Measurements from ENCODE around the gene PRR12.
A peak's percentile ranks its signal among the peaks of the same experiment; 100 is the strongest.

Gene PRR12, protein sequence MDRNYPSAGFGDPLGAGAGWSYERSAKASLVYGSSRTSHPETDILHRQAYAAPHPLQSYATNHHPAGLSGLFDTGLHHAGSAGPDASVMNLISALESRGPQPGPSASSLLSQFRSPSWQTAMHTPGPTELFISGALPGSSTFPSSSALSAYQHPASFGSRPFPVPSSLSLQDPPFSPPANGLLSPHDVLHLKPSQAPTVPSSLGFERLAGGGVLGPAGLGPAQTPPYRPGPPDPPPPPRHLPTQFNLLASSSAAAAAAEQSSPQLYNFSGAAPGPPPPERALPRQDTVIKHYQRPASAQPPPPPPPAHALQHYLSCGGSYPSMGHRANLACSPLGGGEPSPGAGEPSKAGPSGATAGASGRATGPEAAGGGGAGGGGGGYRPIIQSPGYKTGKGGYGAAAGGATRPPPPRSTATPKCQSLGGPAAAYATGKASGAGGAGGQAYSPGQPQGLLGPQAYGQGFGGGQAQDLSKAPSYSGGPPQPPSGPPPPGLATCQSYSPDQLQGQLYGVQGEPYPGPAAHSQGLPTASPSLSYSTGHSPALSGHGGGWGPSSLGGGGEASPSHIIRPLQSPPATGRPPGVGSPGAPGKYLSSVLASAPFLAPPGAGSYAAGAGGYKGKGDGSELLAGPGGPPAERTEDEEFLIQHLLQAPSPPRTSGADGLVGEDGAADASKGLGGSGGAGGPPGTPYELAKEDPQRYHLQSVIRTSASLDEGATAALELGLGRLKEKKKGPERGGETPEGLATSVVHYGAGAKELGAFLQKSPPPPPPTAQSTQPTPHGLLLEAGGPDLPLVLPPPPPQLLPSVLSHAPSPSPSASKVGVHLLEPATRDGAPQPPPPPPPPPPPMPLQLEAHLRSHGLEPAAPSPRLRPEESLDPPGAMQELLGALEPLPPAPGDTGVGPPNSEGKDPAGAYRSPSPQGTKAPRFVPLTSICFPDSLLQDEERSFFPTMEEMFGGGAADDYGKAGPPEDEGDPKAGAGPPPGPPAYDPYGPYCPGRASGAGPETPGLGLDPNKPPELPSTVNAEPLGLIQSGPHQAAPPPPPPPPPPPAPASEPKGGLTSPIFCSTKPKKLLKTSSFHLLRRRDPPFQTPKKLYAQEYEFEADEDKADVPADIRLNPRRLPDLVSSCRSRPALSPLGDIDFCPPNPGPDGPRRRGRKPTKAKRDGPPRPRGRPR (N-terminal part only)

GRCh38 chr19:49590971-49591730 is at the start of gene PRR12:
Gene PRR12 (plus strand): TSS chr19:49591182. CDS start chr19:49591655, 473 bp downstream.
- peak; percentile 77 for DNase-seq

DNA sequence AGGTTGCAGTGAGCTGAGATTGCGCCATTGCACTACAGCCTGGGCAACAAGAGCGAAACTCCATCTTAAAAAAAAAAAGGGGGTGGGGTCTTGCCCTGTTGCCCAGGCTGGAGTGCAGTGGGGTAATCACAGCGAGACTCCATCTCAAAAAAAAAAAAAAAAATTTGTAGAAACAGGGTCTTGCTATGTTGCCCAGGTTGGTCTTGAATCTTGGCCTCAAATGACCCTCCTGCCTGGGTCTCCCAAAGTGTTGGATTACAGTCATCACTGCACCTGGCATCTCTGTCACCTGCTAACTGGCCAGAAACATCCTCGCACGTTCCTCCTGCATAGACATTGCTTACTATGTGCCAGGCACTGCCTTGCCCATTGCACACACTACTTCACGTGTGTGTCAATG is 49.1 kb upstream of the PRR12 start:
- no peak for DNase-seq

- DNase-seq, result no peak
These were observed 48.5 kb upstream of the PRR12 start for GRCh38 chr19:49542446-49542845.

- no peak for DNase-seq
These were observed 48.0 kb upstream of the PRR12 start for GRCh38 chr19:49543032-49543431.

DNA sequence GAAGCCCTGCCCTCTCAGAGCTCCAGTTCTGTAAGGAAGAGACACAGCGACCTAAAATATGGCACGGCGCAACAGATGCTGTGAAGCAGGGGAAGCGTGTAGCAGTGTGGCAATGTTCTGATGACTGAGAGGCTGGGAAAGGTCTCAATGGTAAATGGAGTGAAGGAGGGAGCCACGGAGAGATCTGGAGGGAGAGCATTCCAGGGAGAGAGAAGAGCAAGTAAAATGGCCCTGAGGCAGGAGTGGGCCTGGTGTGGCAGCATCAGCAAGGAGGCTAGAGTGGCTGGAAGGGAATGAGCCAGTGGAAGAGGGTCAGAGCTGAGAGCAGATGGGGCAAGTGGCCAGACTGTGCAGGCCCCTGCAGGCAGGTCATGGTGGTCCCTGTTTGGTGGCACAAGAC is 46.8 kb upstream of the PRR12 start:
- no peak for DNase-seq

DNA sequence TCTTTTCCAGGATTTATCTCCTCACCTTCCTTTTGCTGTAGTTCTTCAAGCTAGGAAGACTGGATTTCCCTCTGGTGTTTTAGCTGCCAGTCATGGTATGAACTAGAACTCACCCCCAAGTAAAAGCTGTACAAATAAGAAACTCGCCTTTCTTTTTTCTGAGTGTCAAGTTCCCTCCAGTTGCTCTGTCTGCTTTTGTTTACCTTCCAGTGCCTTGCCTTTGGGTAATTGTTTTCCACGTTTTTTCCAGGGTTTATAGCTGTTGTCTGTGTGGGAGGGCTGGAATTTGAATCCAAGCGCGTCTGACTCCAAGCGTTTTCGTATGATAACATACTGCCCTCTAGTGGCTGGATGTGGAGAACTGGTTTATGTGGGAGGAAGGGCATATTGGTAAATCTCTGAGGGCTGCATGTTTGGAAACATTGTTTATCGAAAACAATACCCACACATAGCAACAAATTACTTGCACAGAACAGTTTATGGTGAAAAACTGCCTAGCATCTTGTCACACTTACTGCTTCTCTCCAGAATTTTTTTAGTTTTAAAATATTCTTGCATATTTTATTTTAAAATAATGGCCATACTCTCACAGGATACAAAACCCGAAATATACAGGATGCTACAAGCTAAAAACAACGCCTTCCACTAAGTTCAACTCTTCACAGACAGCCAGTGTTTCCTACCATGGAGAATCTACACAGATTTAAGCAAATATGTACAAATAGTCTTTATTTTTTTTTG is 44.0 kb upstream of the PRR12 start:
- peak; percentile 85 for DNase-seq

GRCh38 chr19:49549045-49549444 is 41.9 kb upstream of the PRR12 start:
- no peak for DNase-seq

DNA sequence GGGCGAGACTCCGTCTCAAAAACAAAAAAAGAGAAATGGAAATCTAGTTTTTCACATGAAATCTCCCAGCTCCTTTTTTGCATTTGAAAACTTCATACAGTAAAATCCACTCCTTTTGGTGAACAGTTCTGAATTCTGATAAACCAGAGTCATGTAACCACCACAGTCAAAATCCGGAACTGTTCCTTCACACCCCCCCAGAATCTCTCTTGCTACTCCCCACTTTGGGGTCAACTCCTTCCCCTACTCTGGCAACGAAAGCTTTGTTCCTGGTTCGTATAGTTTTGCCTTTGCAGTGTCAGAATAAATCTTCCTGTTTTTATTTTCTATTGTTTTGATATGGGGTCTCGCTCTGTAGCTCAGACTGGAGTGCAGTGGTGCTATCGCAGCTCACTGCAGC is 39.5 kb upstream of the PRR12 start:
- DNase-seq, result no peak

DNA sequence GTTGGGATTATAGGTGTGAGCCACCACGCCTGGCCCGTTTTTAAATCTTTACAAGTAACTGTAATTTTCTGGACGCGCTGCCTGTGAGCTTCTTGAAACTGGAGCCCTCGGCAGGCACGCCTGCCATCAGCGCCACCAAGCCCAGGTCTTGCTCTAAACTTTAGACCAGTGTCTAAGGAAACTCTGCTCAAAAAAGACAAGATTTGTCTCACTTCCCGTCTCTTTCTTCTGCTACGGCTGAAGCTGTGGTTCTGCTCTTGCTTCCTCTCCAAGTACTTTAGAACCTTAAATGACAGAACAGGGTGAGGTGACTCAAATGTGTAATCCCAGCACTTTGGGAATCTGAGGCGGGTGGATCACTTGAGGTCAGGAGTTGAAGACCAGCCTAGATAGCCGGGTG is 38.2 kb upstream of the PRR12 start:
- no peak for DNase-seq

GRCh38 chr19:49553451-49554271 is 37.3 kb upstream of the PRR12 start:
- no peak for DNase-seq

- no peak for DNase-seq
These were observed 36.2 kb upstream of the PRR12 start for GRCh38 chr19:49554701-49555181.

GRCh38 chr19:49555600-49556411 is 35.2 kb upstream of the PRR12 start:
- DNase-seq, result peak; percentile 9

- no peak for DNase-seq
These were observed 34.3 kb upstream of the PRR12 start for GRCh38 chr19:49556412-49557398.

DNA sequence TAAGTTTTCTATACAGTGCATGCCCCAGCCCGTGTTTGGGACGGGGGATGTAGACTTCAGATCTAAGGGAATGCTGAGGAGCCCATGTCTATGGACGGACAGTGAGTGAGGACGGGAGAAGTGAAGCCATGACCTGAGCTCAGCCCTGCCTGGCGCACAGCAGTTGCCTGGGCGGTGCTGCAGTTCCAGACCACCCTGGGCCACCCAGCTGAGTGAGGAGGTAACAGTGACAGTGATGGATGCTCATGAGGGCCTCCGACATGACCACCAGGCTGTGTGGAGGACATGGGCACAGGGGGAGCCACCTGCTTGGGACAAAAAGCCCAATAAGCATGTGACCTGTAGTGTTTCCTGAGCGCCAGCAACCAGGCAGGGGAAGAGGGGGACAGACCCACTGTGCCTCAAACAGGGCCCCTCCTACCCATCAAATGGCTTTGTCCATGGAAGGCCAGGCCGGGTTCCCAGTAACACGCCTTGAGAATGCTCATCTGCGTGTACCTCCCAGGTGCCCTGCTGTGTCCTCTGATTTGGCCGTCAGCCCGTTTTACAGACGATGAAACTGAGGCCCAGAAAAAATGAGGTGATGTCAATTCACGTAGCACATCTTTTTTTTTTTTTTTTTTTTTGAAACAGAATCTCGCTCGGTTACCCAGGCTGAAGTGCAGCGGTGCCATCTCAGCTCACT is 33.2 kb upstream of the PRR12 start:
- DNase-seq, result no peak

GRCh38 chr19:49558591-49558990 is 32.4 kb upstream of the PRR12 start:
- DNase-seq, result no peak

- DNase-seq, result no peak
These were observed 31.5 kb upstream of the PRR12 start for GRCh38 chr19:49559443-49559842.

DNA sequence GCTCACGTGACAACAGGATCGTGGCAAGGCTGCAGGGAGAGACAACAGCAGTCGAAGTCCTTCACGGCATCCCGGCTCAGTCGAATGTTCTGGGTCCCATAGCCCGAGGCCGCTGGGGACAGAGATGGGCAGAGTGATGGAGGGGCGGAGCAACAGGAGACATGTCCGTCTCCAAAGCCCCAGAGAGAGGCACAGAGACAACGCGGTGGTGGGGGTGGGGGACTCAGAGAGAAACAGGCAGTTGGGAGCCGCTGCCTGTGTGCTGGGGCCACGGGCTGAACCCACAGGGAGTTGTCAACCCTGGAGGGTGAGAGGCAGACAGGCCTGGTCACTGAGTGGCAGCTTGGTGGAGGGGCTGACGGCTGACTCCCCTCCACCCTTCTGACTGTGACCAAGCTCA is 31.1 kb upstream of the PRR12 start:
- DNase-seq, result no peak

GRCh38 chr19:49560358-49560900 is 30.6 kb upstream of the PRR12 start:
- DNase-seq, result no peak

Data from NCI-H2029 (cell line).